ENCODE data around the gene NELL2.

Gene NELL2

GRCh38 chr12:44521702-44522101 is 354.4 kb downstream of the NELL2 start:
- TF ChIP-seq REST (IDR thresholded peaks at IDR 0.05; ENCODE audit: insufficient read depth in 1 of 2, low read depth in 2 of 2, low read length in 2 of 2): no peak

GRCh38 chr12:44519931-44520330 is 356.2 kb downstream of the NELL2 start:
- TF ChIP-seq FOXP2 (optimal IDR thresholded peaks at IDR 0.05; ENCODE audit: borderline replicate concordance, extremely low read depth, extremely low read length, insufficient read depth) (peak; percentile 22), SIN3A (IDR thresholded peaks at IDR 0.05; ENCODE audit: borderline replicate concordance, insufficient read depth, low read length) (no peak)

- TF ChIP-seq POLR2AphosphoS5 (IDR thresholded peaks at IDR 0.05; ENCODE audit: low read depth, low read length) (no peak), SIN3A (IDR thresholded peaks at IDR 0.05; ENCODE audit: borderline replicate concordance, insufficient read depth, low read length) (no peak), TAF1 (IDR thresholded peaks at IDR 0.05; ENCODE audit: borderline replicate concordance, insufficient read depth, low read length) (no peak), FOXP2 (optimal IDR thresholded peaks at IDR 0.05; ENCODE audit: borderline replicate concordance, extremely low read depth, extremely low read length, insufficient read depth) (no peak), REST (IDR thresholded peaks at IDR 0.05; ENCODE audit: insufficient read depth in 1 of 2, low read depth in 2 of 2, low read length in 2 of 2) (no peak)
Measured at GRCh38 chr12:44511289-44511688, 364.8 kb downstream of the NELL2 start.

- TF ChIP-seq TAF1 (IDR thresholded peaks at IDR 0.05; ENCODE audit: borderline replicate concordance, insufficient read depth, low read length): no peak
Measured at GRCh38 chr12:44510510-44510909, 365.6 kb downstream of the NELL2 start.

- no peak for TF ChIP-seq TAF1 (IDR thresholded peaks at IDR 0.05; ENCODE audit: borderline replicate concordance, insufficient read depth, low read length)
- no peak for TF ChIP-seq FOXP2 (optimal IDR thresholded peaks at IDR 0.05; ENCODE audit: borderline replicate concordance, extremely low read depth, extremely low read length, insufficient read depth)
- TF ChIP-seq POLR2AphosphoS5 (IDR thresholded peaks at IDR 0.05; ENCODE audit: low read depth, low read length): no peak
- TF ChIP-seq SIN3A (IDR thresholded peaks at IDR 0.05; ENCODE audit: borderline replicate concordance, insufficient read depth, low read length): no peak
- TF ChIP-seq REST (IDR thresholded peaks at IDR 0.05; ENCODE audit: insufficient read depth in 1 of 2, low read depth in 2 of 2, low read length in 2 of 2): no peak
Measured at GRCh38 chr12:44510076-44510475, 366.0 kb downstream of the NELL2 start.

GRCh38 chr12:44509471-44509870 is 366.6 kb downstream of the NELL2 start:
- TF ChIP-seq SIN3A (IDR thresholded peaks at IDR 0.05; ENCODE audit: borderline replicate concordance, insufficient read depth, low read length): no peak
- TF ChIP-seq TAF1 (IDR thresholded peaks at IDR 0.05; ENCODE audit: borderline replicate concordance, insufficient read depth, low read length): no peak
- no peak for TF ChIP-seq REST (IDR thresholded peaks at IDR 0.05; ENCODE audit: insufficient read depth in 1 of 2, low read depth in 2 of 2, low read length in 2 of 2)
- no peak for TF ChIP-seq FOXP2 (optimal IDR thresholded peaks at IDR 0.05; ENCODE audit: borderline replicate concordance, extremely low read depth, extremely low read length, insufficient read depth)
- TF ChIP-seq POLR2AphosphoS5 (IDR thresholded peaks at IDR 0.05; ENCODE audit: low read depth, low read length): no peak

Data from PFSK-1 (cell line).